Peyer's patch (tissue), 4 donors: ENCODE results near the gene CSH2. TPM values are rescaled to one million over a fixed set of nuclear protein-coding genes. Genes with fewer than 3 reads are reported as not detected.

ENCODE experiments used
- DNase-seq, 3 donors: peaks; one replicate each; pipeline ENCODE4 v3.0.0-alpha.2; 2017 to 2019
- H3K27ac ChIP-seq, 4 donors: fragments of 200-600 bp; sonication (generic); one replicate each; pipeline ENCODE4 v1.5.1; 2016 to 2019
- H3K27me3 ChIP-seq, 2 donors: fragments of 200-600 bp; sonication (generic); one replicate each; pipeline ENCODE4 v1.5.1; 2019
- H3K36me3 ChIP-seq, 3 donors: fragments of 200-600 bp; sonication (generic); one replicate each; pipeline ENCODE4 v1.5.1; 2016 to 2019
- H3K4me1 ChIP-seq, 4 donors: fragments of 200-600 bp; sonication (generic); one replicate each; pipeline ENCODE4 v1.5.1; 2016 to 2019
- H3K4me3 ChIP-seq, 4 donors: fragments of 200-600 bp; sonication (generic); 1 replicate in 3 of 4; 2 replicates in 1 of 4; pipeline ENCODE4 v1.5.1; 2016 to 2019; ENCODE audit warnings: mild to moderate bottlenecking in 1 of 4
- H3K9me3 ChIP-seq, 4 donors: fragments of 200-600 bp; sonication (generic); one replicate each; pipeline ENCODE4 v1.5.1; 2016 to 2019; ENCODE audit warnings: mild to moderate bottlenecking in 1 of 4
- POLR2A ChIP-seq, 2 donors: fragments of 450-650 bp; IDR thresholded peaks; one replicate each; pipeline ENCODE4 v1.5.1; 2017; ENCODE audit warnings: antibody characterized with exemption in 2 of 2, mild to moderate bottlenecking in 2 of 2, moderate library complexity in 2 of 2
- total RNA-seq, 4 donors: library from RNA; depleted of rRNA; stranded (reverse); fragments of >200 nt; gene quantifications; one replicate each; pipeline ENCODE4 v1.1.0, GENCODE V29; 2016
- TF ChIP-seq, protein P1 (sequence below), 6 experiments: fragments of 450-650 bp in 4 of 6; fragments of 200-600 bp in 2 of 6; sonication (generic) in 1 of 6; IDR thresholded peaks; one replicate each; pipeline ENCODE4 v1.5.1; 2017 to 2019; ENCODE audit warnings: antibody characterized with exemption in 6 of 6, mild to moderate bottlenecking in 3 of 6, moderate library complexity in 1 of 6

The CSH2 gene
- total RNA-seq, 4 donors from 2014 or later, result not detected

DNA sequence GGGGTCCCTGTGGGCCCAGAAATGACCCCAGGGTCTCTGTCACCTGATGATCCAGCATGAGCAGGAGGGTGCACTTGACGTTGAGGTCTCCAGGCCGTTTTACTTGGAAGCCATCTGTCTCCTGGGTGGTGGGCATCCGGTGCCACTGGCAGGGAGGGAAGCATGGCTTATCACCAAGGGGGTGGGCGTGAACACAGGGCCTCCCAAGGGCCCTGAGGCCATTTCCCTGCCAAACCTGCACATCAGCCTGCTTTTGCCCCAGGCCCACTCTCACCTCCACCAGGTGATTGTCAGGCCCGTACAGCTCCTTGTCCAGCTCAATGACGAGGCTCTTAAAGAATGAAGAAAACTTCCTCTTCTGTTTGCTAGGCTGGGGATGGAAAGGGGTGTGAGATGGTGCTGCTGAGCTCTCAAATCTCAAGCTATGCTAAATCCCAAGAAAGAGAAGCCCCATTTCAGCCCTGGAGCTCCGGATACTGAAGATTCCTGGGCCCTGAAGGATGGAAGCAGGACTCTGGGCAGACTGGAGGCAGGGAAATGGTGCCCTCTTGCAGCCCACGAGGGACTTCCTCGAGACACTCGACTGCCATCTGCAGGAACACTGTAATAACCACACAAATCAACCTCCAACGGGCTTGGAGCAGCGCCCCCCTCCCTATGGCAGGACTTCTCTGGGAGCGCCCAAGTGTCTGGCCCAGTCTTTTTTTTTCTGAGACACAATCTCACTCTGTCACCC is 38.9 kb downstream of the CSH2 start:
- H3K36me3 ChIP-seq, result peaks cover 0 to 82% (median 0%) of the 10 kb centered on the region in 3 donors
- H3K4me1 ChIP-seq, result peaks cover 0 to 32% (median 10%) of the 10 kb centered on the region in 4 donors
- H3K4me3 ChIP-seq, result no peak overlapping the region
- H3K27me3 ChIP-seq, result no peaks in the 10 kb centered on the region
- no peak for TF ChIP-seq POLR2A (IDR thresholded peaks at IDR 0.05)
- TF ChIP-seq, protein P1, sequence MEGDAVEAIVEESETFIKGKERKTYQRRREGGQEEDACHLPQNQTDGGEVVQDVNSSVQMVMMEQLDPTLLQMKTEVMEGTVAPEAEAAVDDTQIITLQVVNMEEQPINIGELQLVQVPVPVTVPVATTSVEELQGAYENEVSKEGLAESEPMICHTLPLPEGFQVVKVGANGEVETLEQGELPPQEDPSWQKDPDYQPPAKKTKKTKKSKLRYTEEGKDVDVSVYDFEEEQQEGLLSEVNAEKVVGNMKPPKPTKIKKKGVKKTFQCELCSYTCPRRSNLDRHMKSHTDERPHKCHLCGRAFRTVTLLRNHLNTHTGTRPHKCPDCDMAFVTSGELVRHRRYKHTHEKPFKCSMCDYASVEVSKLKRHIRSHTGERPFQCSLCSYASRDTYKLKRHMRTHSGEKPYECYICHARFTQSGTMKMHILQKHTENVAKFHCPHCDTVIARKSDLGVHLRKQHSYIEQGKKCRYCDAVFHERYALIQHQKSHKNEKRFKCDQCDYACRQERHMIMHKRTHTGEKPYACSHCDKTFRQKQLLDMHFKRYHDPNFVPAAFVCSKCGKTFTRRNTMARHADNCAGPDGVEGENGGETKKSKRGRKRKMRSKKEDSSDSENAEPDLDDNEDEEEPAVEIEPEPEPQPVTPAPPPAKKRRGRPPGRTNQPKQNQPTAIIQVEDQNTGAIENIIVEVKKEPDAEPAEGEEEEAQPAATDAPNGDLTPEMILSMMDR (IDR thresholded peaks at IDR 0.05), result peak in 4 of 6 experiments; percentile 37 to 62 (median 58)
- peak; percentile 54 to 67 (median 66) for DNase-seq
- H3K9me3 ChIP-seq, result no peaks in the 10 kb centered on the region
- no peak overlapping the region for H3K27ac ChIP-seq

DNA sequence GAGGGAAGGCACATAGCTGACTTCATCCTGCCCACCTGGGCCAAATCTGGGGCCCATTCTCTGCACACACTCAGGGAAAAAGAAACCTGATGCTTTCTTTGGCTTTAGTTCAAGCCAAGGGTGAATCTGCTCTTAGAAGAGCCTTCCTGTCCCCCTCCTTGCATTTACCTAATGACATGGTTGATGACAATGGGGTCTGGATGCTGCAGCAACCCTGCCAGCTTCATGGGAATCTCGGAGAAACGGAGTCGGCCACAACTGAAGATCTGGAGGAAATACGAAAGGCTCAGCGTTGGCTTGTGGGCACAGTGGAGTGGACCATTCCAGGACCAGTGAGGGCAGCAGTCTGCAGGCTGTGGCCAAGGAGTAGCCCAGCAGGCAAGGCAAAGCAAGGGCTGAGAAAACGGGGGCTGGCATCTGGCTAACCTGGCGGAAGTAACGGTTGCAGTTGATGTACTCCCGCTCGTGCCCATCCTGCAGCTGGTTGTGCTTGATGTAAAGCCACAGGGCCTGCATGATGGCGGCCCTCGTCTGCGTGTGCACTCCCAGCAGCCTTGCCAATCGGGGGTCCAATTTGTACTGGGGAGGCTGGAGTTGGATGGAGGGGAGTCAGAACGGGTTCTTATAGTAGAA is 39.6 kb downstream of the CSH2 start:
- no peak overlapping the region for H3K4me3 ChIP-seq
- no peaks in the 10 kb centered on the region for H3K9me3 ChIP-seq
- peaks cover 0 to 30% (median 3%) of the 10 kb centered on the region in 4 donors for H3K4me1 ChIP-seq
- no peak overlapping the region for H3K27ac ChIP-seq
- no peaks in the 10 kb centered on the region for H3K27me3 ChIP-seq
- TF ChIP-seq, protein P1 (IDR thresholded peaks at IDR 0.05), result no peak
- H3K36me3 ChIP-seq, result peaks cover 0 to 89% (median 0%) of the 10 kb centered on the region in 3 donors
- no peak for DNase-seq

DNA sequence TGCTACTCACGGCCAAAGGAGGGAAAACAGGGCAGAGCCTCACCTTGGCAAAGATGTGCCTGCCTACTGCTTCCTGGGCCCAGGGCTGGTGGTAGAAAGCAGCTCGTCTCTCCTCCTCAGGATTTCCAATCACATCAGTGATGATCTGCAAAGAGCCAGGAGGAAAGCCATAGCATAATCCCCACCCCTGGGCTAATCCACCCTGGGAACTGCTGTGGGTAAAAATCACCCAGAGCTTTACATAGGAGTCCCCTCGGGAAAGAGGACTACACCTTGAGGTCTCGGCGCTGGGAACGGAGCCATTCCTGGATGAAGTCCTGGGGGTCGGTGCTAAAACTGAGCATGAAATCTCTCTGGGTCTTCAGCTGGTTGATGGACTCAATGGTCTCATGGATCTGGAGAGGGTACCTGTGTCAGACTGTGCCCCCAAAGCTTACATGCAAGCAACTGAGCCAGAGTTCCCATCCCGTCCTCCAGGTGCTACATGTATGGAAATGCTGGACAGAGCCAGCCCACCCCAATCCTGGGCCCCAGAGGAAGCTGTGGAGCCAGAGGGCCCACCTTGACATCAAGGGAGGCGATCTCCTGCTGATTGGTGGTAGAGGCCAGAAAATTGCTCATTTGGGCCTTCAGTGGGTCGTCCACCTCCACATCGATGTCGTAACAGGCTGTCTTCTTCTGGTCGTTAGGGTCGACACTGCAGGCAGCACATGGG is 40.3 kb downstream of the CSH2 start:
- Histone ChIP-seq H3K4me3 (no peak overlapping the region), H3K27ac (no peak overlapping the region), H3K9me3 (no peaks in the 10 kb centered on the region), H3K36me3 (peaks cover 0 to 89% (median 0%) of the 10 kb centered on the region in 3 donors), H3K4me1 (peaks cover 0 to 30% (median 0%) of the 10 kb centered on the region in 4 donors), H3K27me3 (no peaks in the 10 kb centered on the region)
- DNase-seq, result no peak
- no peak for TF ChIP-seq POLR2A (IDR thresholded peaks at IDR 0.05)
- TF ChIP-seq, protein P1 (IDR thresholded peaks at IDR 0.05), result no peak

DNA sequence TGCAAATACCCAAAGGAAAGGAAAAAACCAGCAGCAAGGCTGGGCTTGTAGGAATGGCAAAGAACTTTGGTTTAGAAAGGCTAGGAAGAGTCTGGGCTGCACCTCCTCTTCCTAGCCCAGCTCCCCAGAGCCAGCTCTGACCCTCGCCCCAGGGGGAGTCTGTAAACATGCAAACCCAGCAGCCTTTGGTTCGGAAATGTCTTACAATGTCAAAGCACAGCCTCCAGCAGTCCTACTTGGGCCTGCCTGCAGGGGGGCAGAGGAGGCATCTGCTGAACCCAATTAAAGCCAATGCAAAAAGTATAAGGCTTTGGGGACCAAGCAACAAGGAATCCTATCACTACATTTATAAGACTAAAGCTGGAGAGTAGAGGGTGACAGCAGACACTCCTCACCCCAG is 41.0 kb downstream of the CSH2 start:
- H3K4me1 ChIP-seq, result peaks cover 0 to 25% (median 0%) of the 10 kb centered on the region in 4 donors
- peaks cover 0 to 85% (median 0%) of the 10 kb centered on the region in 3 donors for H3K36me3 ChIP-seq
- DNase-seq, result no peak
- no peaks in the 10 kb centered on the region for H3K9me3 ChIP-seq
- no peaks in the 10 kb centered on the region for H3K27me3 ChIP-seq
- TF ChIP-seq, protein P1 (IDR thresholded peaks at IDR 0.05), result no peak
- no peak overlapping the region for H3K27ac ChIP-seq
- H3K4me3 ChIP-seq, result no peak overlapping the region

DNA sequence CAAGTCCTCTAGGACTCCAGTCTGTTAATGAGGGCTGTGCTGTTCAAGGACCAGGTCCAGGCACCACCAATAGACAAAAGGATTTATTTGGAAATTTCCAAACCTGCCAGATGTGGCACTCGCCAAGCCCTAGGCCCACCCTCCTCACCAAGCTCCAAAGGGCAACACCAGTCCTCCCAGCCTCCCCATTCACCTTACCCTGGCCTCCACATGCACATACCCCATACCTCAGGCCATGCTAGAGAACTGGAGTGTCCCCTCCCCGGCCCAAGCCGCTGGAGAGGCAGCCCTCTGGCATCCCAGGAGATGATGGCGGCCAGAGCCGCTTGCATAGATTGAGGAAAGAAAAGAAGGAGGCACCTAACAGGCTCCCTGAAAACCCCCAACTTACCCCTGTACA is 41.5 kb downstream of the CSH2 start:
- Histone ChIP-seq H3K9me3 (no peaks in the 10 kb centered on the region), H3K4me1 (peaks cover 0 to 21% (median 0%) of the 10 kb centered on the region in 4 donors), H3K4me3 (no peak overlapping the region), H3K36me3 (peaks cover 0 to 81% (median 0%) of the 10 kb centered on the region in 3 donors), H3K27ac (no peak overlapping the region), H3K27me3 (no peaks in the 10 kb centered on the region)
- DNase-seq, result no peak
- no peak for TF ChIP-seq POLR2A (IDR thresholded peaks at IDR 0.05)
- TF ChIP-seq, protein P1 (IDR thresholded peaks at IDR 0.05), result no peak
